Activated CD8-positive, alpha-beta T cell treated with anti-CD3 and anti-CD28 coated beads, Interleukin-2, amount 10 ng/mL, durations not matched to agents 7 days and 5 days (primary cell): Measurements from ENCODE around the gene KCNH4. TPM values are rescaled to one million over a fixed set of nuclear protein-coding genes. Genes with fewer than 3 reads are reported as not detected.

Source experiments
- ATAC-seq: fragments of 150-1000 bp; cut with Tn5 transposase; one replicate; pipeline ENCODE4 v1.10.0; 2021; ENCODE audit warnings: moderate library complexity
- CTCF ChIA-PET: fragments of 350-600 bp; sonication (Branson Sonifier 250); formaldehyde crosslinking; loops from one replicate; lab custom pipeline; 2021; ENCODE audit warnings: antibody characterized with exemption; lab: Charles Lee
- POLR2A ChIA-PET: fragments of 350-600 bp; sonication (Branson Sonifier 250); formaldehyde crosslinking; loops from one replicate; lab custom pipeline; 2021; ENCODE audit warnings: antibody characterized with exemption; lab: Charles Lee
- DNase-seq: peaks from one replicate; pipeline ENCODE4 v3.0.0-alpha.2; 2020
- H3K27ac Mint-ChIP-seq: one replicate; pipeline ENCODE4 v1.8.0; 2021; ENCODE audit warnings: mild to moderate bottlenecking, mixed read lengths
- H3K27me3 Mint-ChIP-seq: one replicate; pipeline ENCODE4 v1.8.0; 2021; ENCODE audit warnings: low read depth, mixed read lengths
- H3K36me3 Mint-ChIP-seq: one replicate; pipeline ENCODE4 v1.8.0; 2021; ENCODE audit warnings: low read depth, mixed read lengths
- H3K4me1 Mint-ChIP-seq: one replicate; pipeline ENCODE4 v1.8.0; 2021; ENCODE audit warnings: low read depth, mixed read lengths
- H3K4me3 Mint-ChIP-seq: one replicate; pipeline ENCODE4 v1.8.0; 2021; ENCODE audit warnings: mild to moderate bottlenecking, mixed read lengths
- H3K9me3 Mint-ChIP-seq: one replicate; pipeline ENCODE4 v1.8.0; 2022; ENCODE audit warnings: mixed read lengths; ENCODE audit not compliant: insufficient read depth
- total RNA-seq, 2 experiments: library from RNA; stranded (reverse); gene quantifications; one replicate each; pipeline ENCODE4 v1.2.3, GENCODE V29; 2021

The KCNH4 gene
- total RNA-seq, 2 experiments from 2014 or later = 0.05 to 0.13 TPM

- peak; percentile 9 for ATAC-seq
- H3K4me3 Mint-ChIP-seq = no peak overlapping the region
- CTCF ChIA-PET = interaction anchor here (0.6 to 16.9 kb wide), 12 partner anchors 13 to 186 kb away, joined by 3 to 168 read pairs (median 5); partner anchors contain the start of genes CNP, DNAJC7, NKIRAS2 and ODAD4
These were observed 64.1 kb downstream of the KCNH4 start for GRCh38 chr17:42116705-42117396.

GRCh38 chr17:42114118-42114517 lies 66.8 kb downstream of the KCNH4 start:
- no peak for ATAC-seq
- H3K9me3 Mint-ChIP-seq = no peaks in the 10 kb centered on the region
- H3K4me1 Mint-ChIP-seq = peaks cover 62% of the 10 kb centered on the region
- no peak for DNase-seq
- CTCF ChIA-PET = interaction anchor here (1.3 to 16.9 kb wide), 8 partner anchors 13 to 152 kb away, joined by 3 to 168 read pairs (median 16); partner anchors contain the start of genes DNAJC7 and NKIRAS2
- POLR2A ChIA-PET = interaction anchor here (1.2 to 6.1 kb wide), 7 partner anchors 8 to 425 kb away, joined by 3 to 96 read pairs (median 15); partner anchors contain the start of genes CNP, DNAJC7, HSPB9 and KAT2A
- H3K27ac Mint-ChIP-seq = peak overlapping the region; percentile 74
- no peaks in the 10 kb centered on the region for H3K27me3 Mint-ChIP-seq
- H3K36me3 Mint-ChIP-seq = peaks cover 52% of the 10 kb centered on the region
- H3K4me3 Mint-ChIP-seq = no peak overlapping the region

More at GRCh38 chr17:42116705-42117396, 64.1 kb downstream of the KCNH4 start:
- no peaks in the 10 kb centered on the region for H3K27me3 Mint-ChIP-seq
- H3K4me1 Mint-ChIP-seq = peaks cover 56% of the 10 kb centered on the region
- H3K9me3 Mint-ChIP-seq = no peaks in the 10 kb centered on the region
- POLR2A ChIA-PET = no interaction called here
- peak overlapping the region; percentile 24 for H3K27ac Mint-ChIP-seq
- peak; percentile 92 for DNase-seq
- H3K36me3 Mint-ChIP-seq = peaks cover 35% of the 10 kb centered on the region

- peaks cover 64% of the 10 kb centered on the region for H3K4me1 Mint-ChIP-seq
- ChIA-PET POLR2A (interaction anchor here (0.6 to 6.1 kb wide), 26 partner anchors 8 to 424 kb away, joined by 3 to 96 read pairs (median 6); partner anchors contain the start of genes CNP, DNAJC7, GHDC and HSPB9), CTCF (interaction anchor here (0.8 to 16.9 kb wide), 11 partner anchors 12 to 152 kb away, joined by 3 to 168 read pairs (median 9); partner anchors contain the start of genes DNAJC7, KCNH4 and NKIRAS2)
- peak overlapping the region; percentile 36 for H3K4me3 Mint-ChIP-seq
- H3K36me3 Mint-ChIP-seq = peaks cover 56% of the 10 kb centered on the region
- H3K27ac Mint-ChIP-seq = peak overlapping the region; percentile 98
- no peaks in the 10 kb centered on the region for H3K9me3 Mint-ChIP-seq
- ATAC-seq = no peak
- DNase-seq = no peak
- no peaks in the 10 kb centered on the region for H3K27me3 Mint-ChIP-seq
These were observed 67.5 kb downstream of the KCNH4 start for GRCh38 chr17:42113293-42114069.

- Mint-ChIP-seq H3K36me3 (peaks cover 62% of the 10 kb centered on the region), H3K4me1 (peaks cover 68% of the 10 kb centered on the region), H3K27me3 (no peaks in the 10 kb centered on the region), H3K4me3 (peak within 1 kb of the TSS; percentile 90), H3K27ac (peak within 1 kb of the TSS; percentile 98), H3K9me3 (no peaks in the 10 kb centered on the region)
- ATAC-seq (peak; percentile 89), DNase-seq (peak; percentile 92)
- POLR2A ChIA-PET = interaction anchor here (0.5 to 6.1 kb wide), 32 partner anchors 9 to 464 kb away, joined by 3 to 96 read pairs (median 4); partner anchors contain the start of genes ACLY, CNP, DNAJC7 and GHDC
- CTCF ChIA-PET = interaction anchor here (0.7 to 16.9 kb wide), 13 partner anchors 11 to 149 kb away, joined by 3 to 168 read pairs (median 9); partner anchors contain the start of genes DNAJC7, KCNH4 and NKIRAS2
These were observed 68.3 kb downstream of the KCNH4 start, which contains the start of gene DHX58 for GRCh38 chr17:42112552-42113176. DHX58 (minus strand) TSS chr17:42112714; CDS start chr17:42111892, 822 bp downstream.

- no peaks in the 10 kb centered on the region for H3K27me3 Mint-ChIP-seq
- no peaks in the 10 kb centered on the region for H3K9me3 Mint-ChIP-seq
- peaks cover 58% of the 10 kb centered on the region for H3K36me3 Mint-ChIP-seq
- H3K4me3 Mint-ChIP-seq = peak overlapping the region; percentile 90
- DNase-seq (peak; percentile 49), ATAC-seq (peak; percentile 11)
- H3K27ac Mint-ChIP-seq = peak overlapping the region; percentile 98
- peaks cover 68% of the 10 kb centered on the region for H3K4me1 Mint-ChIP-seq
- CTCF ChIA-PET = interaction anchor here (0.7 to 16.9 kb wide), 14 partner anchors 9 to 291 kb away, joined by 3 to 168 read pairs (median 8); partner anchors contain the start of genes DNAJC7 and NKIRAS2
- POLR2A ChIA-PET = interaction anchor here (0.6 to 6.1 kb wide), 29 partner anchors 8 to 1021 kb away, joined by 3 to 96 read pairs (median 4); partner anchors contain the start of genes ACLY, CNP, DNAJC7 and GHDC
These were observed 68.9 kb downstream of the KCNH4 start for GRCh38 chr17:42111871-42112551.

GRCh38 chr17:42111265-42111636 lies 69.7 kb downstream of the KCNH4 start:
- H3K9me3 Mint-ChIP-seq = no peaks in the 10 kb centered on the region
- DNase-seq (no peak), ATAC-seq (no peak)
- H3K27me3 Mint-ChIP-seq = no peaks in the 10 kb centered on the region
- H3K4me3 Mint-ChIP-seq = peak overlapping the region; percentile 90
- CTCF ChIA-PET = interaction anchor here (0.7 to 16.9 kb wide), 11 partner anchors 8 to 292 kb away, joined by 3 to 168 read pairs (median 6); partner anchors contain the start of genes DNAJC7 and NKIRAS2
- peaks cover 56% of the 10 kb centered on the region for H3K36me3 Mint-ChIP-seq
- H3K4me1 Mint-ChIP-seq = peaks cover 66% of the 10 kb centered on the region
- POLR2A ChIA-PET = interaction anchor here (0.7 to 6.1 kb wide), 13 partner anchors 10 to 901 kb away, joined by 3 to 96 read pairs (median 10); partner anchors contain the start of genes CNP, DNAJC7, HSPB9 and KAT2A
- peak overlapping the region; percentile 98 for H3K27ac Mint-ChIP-seq

- ChIA-PET CTCF (interaction anchor here (0.7 to 16.9 kb wide), 12 partner anchors 10 to 293 kb away, joined by 3 to 168 read pairs (median 6); partner anchors contain the start of genes DNAJC7, NKIRAS2 and ZNF385C), POLR2A (interaction anchor here (0.6 to 6.1 kb wide), 7 partner anchors 11 to 143 kb away, joined by 3 to 96 read pairs (median 22); partner anchors contain the start of genes CNP, DNAJC7, HSPB9 and KAT2A)
- peaks cover 55% of the 10 kb centered on the region for H3K36me3 Mint-ChIP-seq
- no peak for ATAC-seq
- H3K27ac Mint-ChIP-seq = peak overlapping the region; percentile 98
- no peak for DNase-seq
- no peaks in the 10 kb centered on the region for H3K9me3 Mint-ChIP-seq
- no peaks in the 10 kb centered on the region for H3K27me3 Mint-ChIP-seq
- peaks cover 64% of the 10 kb centered on the region for H3K4me1 Mint-ChIP-seq
- peak overlapping the region; percentile 90 for H3K4me3 Mint-ChIP-seq
These were observed 70.4 kb downstream of the KCNH4 start for GRCh38 chr17:42110301-42111264.

GRCh38 chr17:42109086-42109485 lies 71.9 kb downstream of the KCNH4 start:
- DNase-seq = no peak
- no peak for ATAC-seq
- no peaks in the 10 kb centered on the region for H3K27me3 Mint-ChIP-seq
- H3K4me1 Mint-ChIP-seq = peaks cover 56% of the 10 kb centered on the region
- H3K36me3 Mint-ChIP-seq = peaks cover 57% of the 10 kb centered on the region
- H3K4me3 Mint-ChIP-seq = no peak overlapping the region
- no peak overlapping the region for H3K27ac Mint-ChIP-seq
- no peaks in the 10 kb centered on the region for H3K9me3 Mint-ChIP-seq
- ChIA-PET POLR2A (interaction anchor here (1.9 to 2.2 kb wide), 2 partner anchors 17 to 143 kb away, joined by 4 to 7 read pairs; partner anchors contain the start of gene CNP), CTCF (interaction anchor here (1.1 to 16.9 kb wide), 7 partner anchors 8 to 146 kb away, joined by 4 to 168 read pairs (median 7); partner anchors contain the start of genes KAT2A and ZNF385C)
